GM12878 (cell line): ENCODE measurements around the gene DAPK2. TPM values are rescaled to one million over a fixed set of nuclear protein-coding genes. Genes with fewer than 3 reads are reported as not detected.

ENCODE experiments used
- ATF3 ChIP-seq: IDR thresholded peaks from 2 replicates; pipeline ENCODE4 v1.6.1; 2011; ENCODE audit warnings: low read depth, mild to moderate bottlenecking, low read length, moderate library complexity, borderline replicate concordance; ENCODE audit errors: extremely low read depth
- BCL11A ChIP-seq: IDR thresholded peaks from 2 replicates; pipeline ENCODE4 v1.6.1; 2011; ENCODE audit warnings: low read depth, low read length
- CBFB ChIP-seq: IDR thresholded peaks from 2 replicates; pipeline ENCODE4 v1.6.1; 2016; ENCODE audit warnings: antibody characterized with exemption, low read depth
- CUX1 ChIP-seq: IDR thresholded peaks from 2 replicates; pipeline ENCODE4 v1.6.1; 2012; ENCODE audit warnings: improper control_type of control experiment, low read depth, low read length; ENCODE audit not compliant: insufficient replicate concordance
- EED ChIP-seq: sonication (generic); IDR thresholded peaks from 2 replicates; pipeline ENCODE4 v1.6.1; 2016; ENCODE audit warnings: antibody characterized with exemption, low read depth
- HSF1 ChIP-seq: fragments of 150-350 bp; IDR thresholded peaks from 2 replicates; pipeline ENCODE4 v1.6.1; 2014; ENCODE audit warnings: mild to moderate bottlenecking, low read depth, low read length
- IKZF1 ChIP-seq: fragments of 450-650 bp; conservative IDR thresholded peaks from 2 replicates; pipeline ENCODE4 v1.6.1; 2017; ENCODE audit warnings: antibody characterized with exemption, mild to moderate bottlenecking
- JUND ChIP-seq: IDR thresholded peaks from 2 replicates; pipeline ENCODE4 v1.6.1; 2012; ENCODE audit warnings: low read depth, mild to moderate bottlenecking, low read length, improper control_type of control experiment, moderate library complexity
- POLR2A ChIP-seq: IDR thresholded peaks from 2 replicates; pipeline ENCODE4 v1.6.1; 2011; ENCODE audit warnings: low read depth, mild to moderate bottlenecking, low read length
- POU2F2 ChIP-seq: IDR thresholded peaks from 3 replicates; pipeline ENCODE4 v1.6.1; 2011; ENCODE audit warnings: low read depth, mild to moderate bottlenecking, low read length, borderline replicate concordance
- RAD21 ChIP-seq: IDR thresholded peaks from 2 replicates; pipeline ENCODE4 v1.6.1; 2011; ENCODE audit warnings: mild to moderate bottlenecking, low read depth, low read length, moderate library complexity; ENCODE audit not compliant: insufficient read depth
- RUNX3 ChIP-seq: IDR thresholded peaks from 2 replicates; pipeline ENCODE4 v1.6.1; 2012; ENCODE audit warnings: low read length, inconsistent platforms
- SIX5 ChIP-seq: IDR thresholded peaks from 2 replicates; pipeline ENCODE4 v1.6.1; 2011; ENCODE audit warnings: mild to moderate bottlenecking, low read depth, low read length, moderate library complexity; ENCODE audit not compliant: severe bottlenecking
- TBL1XR1 ChIP-seq: IDR thresholded peaks from 2 replicates; pipeline ENCODE4 v1.6.1; 2012; ENCODE audit warnings: low read depth, low read length, improper control_type of control experiment
- TCF3 ChIP-seq: IDR thresholded peaks from 2 replicates; pipeline ENCODE4 v1.6.1; 2012; ENCODE audit warnings: low read depth, mild to moderate bottlenecking, low read length, borderline replicate concordance; ENCODE audit not compliant: insufficient read depth
- ZNF384 ChIP-seq: IDR thresholded peaks from 2 replicates; pipeline ENCODE4 v1.6.1; 2012; ENCODE audit warnings: low read depth, mild to moderate bottlenecking, low read length, improper control_type of control experiment, borderline replicate concordance
- polyA plus RNA-seq, 11 experiments: library from polyadenylated mRNA; depleted of rRNA in 4 of 11; unstranded in 6 of 11; stranded (reverse) in 5 of 11; fragments of >200 nt; fragmentation: Nextera tagmentation in 4 of 11; fragmentation: Illumina TruSeq in 1 of 11; extraction: Ambion mirVana in 4 of 11; extraction: Trizol in 1 of 11; gene quantifications; 1 replicate in 1 of 11; 2 replicates in 10 of 11; pipeline versions ENCODE4 v1.2.1 to v1.2.3, GENCODE V29; 2011 to 2016; ENCODE audit warnings: inconsistent platforms in 2 of 11, missing spikeins in 2 of 11, low read depth in 1 of 11
- total RNA-seq, 4 experiments: library from RNA; depleted of rRNA in 3 of 4; stranded (reverse); fragments of >200 nt in 3 of 4; fragmentation: Illumina TruSeq in 1 of 4; extraction: Trizol in 1 of 4; gene quantifications; 2 replicates each; pipeline versions ENCODE4 v1.2.1 to v1.2.3, GENCODE V29; 2013 to 2021
- TF ChIP-seq, protein P1 (sequence below): IDR thresholded peaks from 2 replicates; pipeline ENCODE4 v1.6.1; 2012; ENCODE audit warnings: low read depth, low read length, improper control_type of control experiment
- TF ChIP-seq, protein P2 (sequence below): IDR thresholded peaks from 2 replicates; pipeline ENCODE4 v1.6.1; 2011; ENCODE audit warnings: borderline replicate concordance, low read depth, mild to moderate bottlenecking, moderate library complexity, low read length; ENCODE audit not compliant: insufficient read depth, poor library complexity, severe bottlenecking

Gene DAPK2
- total and polyA plus RNA-seq, 10 of the 15 experiments (the other 5 are each of a cell fraction or from before 2014, with no cell fraction given), result 0.69 to 8.4 (median 4.1) TPM

DNA sequence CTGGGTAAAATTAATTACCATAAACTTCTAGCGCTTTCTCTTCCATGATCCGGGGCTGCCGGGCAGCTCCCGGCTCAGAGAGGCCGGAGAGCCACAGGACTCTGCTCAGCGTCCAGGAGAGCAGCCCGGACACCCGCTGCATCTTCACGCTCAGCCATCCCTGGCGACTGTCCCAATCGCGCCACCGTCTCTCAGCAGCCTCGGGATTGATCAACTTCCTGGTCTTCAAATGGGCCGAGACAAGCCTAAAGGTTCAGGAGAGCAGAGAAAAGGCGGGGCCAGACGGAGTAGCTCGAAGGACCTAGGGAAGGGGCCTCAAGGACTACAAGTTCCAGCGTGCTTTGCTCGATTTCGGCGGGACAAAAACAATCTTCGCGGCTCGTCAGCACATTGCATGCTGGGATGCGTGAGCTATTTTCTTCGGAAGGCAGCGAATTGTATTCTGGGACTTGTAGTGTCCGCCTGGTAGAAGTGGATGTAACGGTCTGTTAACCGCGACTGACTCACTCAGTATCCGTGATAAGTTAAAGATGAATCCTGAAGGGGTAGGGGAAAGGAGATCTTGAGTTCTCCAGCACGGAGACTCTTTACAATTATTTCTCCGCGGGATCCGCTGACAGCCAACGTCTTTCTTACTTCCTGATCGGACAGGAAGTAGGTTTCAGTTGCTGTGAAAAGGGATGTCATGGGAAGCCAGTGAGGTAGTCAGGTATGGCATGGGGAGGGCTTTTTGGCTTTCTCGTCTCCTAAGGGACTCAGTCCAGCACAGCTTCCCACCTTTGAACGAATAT lies 47.5 kb upstream of the DAPK2 start, which contains the start of gene CIAO2A (continued):
- TF ChIP-seq RUNX3, result peak; percentile 55; the same call in 1 of the 2 replicates
- peak; percentile 26 for TF ChIP-seq CBFB
- TF ChIP-seq, protein P1, sequence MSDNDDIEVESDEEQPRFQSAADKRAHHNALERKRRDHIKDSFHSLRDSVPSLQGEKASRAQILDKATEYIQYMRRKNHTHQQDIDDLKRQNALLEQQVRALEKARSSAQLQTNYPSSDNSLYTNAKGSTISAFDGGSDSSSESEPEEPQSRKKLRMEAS, result peak; percentile 61
- no peak for TF ChIP-seq RAD21
- no peak for TF ChIP-seq HSF1
- no peak for TF ChIP-seq EED
- peak; percentile 11; the same call in 1 of the 3 replicates for TF ChIP-seq POU2F2
- TF ChIP-seq POLR2A, result peak; percentile 66; the same call in 1 of the 2 replicates
- 0 out of 2 replicates have a peak, but pooled peaks have one; percentile 21 for TF ChIP-seq JUND
- peak; percentile 43; the same call in 1 of the 2 replicates for TF ChIP-seq TBL1XR1
- TF ChIP-seq, protein P2, sequence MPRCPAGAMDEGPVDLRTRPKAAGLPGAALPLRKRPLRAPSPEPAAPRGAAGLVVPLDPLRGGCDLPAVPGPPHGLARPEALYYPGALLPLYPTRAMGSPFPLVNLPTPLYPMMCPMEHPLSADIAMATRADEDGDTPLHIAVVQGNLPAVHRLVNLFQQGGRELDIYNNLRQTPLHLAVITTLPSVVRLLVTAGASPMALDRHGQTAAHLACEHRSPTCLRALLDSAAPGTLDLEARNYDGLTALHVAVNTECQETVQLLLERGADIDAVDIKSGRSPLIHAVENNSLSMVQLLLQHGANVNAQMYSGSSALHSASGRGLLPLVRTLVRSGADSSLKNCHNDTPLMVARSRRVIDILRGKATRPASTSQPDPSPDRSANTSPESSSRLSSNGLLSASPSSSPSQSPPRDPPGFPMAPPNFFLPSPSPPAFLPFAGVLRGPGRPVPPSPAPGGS, result no peak
- TF ChIP-seq TCF3, result no peak
- TF ChIP-seq CUX1, result no peak
- no peak for TF ChIP-seq ATF3
- TF ChIP-seq BCL11A, result no peak
- peak; percentile 97 for TF ChIP-seq SIX5
- no peak for TF ChIP-seq ZNF384
- TF ChIP-seq IKZF1, result peak; percentile 98
